ENCODE data around the gene C1RL.

DNA sequence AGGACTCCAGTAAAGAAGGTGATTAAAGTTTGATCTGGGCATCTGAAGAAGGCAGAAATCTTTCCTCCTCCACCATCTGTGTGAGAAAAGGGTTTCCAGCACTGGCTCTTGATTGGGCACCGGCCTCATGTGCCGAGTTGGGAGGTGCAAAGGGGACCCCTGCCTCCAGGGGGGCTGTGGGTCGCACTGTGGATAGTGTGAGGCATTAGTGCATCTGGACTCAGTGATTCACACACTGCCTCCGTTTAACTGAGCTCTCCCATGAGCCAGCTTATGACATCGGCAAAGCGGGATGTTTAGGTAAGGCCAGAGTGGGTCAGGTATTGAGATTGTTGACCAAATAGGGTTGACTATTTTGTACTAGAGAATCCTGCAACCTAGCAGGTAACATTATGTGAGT is 39.6 kb downstream of the C1RL start:
- TF ChIP-seq, protein P1, sequence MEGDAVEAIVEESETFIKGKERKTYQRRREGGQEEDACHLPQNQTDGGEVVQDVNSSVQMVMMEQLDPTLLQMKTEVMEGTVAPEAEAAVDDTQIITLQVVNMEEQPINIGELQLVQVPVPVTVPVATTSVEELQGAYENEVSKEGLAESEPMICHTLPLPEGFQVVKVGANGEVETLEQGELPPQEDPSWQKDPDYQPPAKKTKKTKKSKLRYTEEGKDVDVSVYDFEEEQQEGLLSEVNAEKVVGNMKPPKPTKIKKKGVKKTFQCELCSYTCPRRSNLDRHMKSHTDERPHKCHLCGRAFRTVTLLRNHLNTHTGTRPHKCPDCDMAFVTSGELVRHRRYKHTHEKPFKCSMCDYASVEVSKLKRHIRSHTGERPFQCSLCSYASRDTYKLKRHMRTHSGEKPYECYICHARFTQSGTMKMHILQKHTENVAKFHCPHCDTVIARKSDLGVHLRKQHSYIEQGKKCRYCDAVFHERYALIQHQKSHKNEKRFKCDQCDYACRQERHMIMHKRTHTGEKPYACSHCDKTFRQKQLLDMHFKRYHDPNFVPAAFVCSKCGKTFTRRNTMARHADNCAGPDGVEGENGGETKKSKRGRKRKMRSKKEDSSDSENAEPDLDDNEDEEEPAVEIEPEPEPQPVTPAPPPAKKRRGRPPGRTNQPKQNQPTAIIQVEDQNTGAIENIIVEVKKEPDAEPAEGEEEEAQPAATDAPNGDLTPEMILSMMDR (IDR thresholded peaks at IDR 0.05) = no peak
- TF ChIP-seq POLR2A (IDR thresholded peaks at IDR 0.05) = no peak
- TF ChIP-seq POLR2AphosphoS5 (IDR thresholded peaks at IDR 0.05) = no peak
- TF ChIP-seq EP300 (IDR thresholded peaks at IDR 0.05; ENCODE audit: low read depth) = no peak
